Omental fat pad (tissue), 4 donors: ENCODE measurements around the gene ZMAT5. TPM values are rescaled to one million over a fixed set of nuclear protein-coding genes. Genes with fewer than 3 reads are reported as not detected.

Source experiments
- ATAC-seq: fragments of 150-250 bp; one replicate; pipeline ENCODE4 v1.9.1; 2016; ENCODE audit warnings: mild to moderate bottlenecking, moderate library complexity; ENCODE audit not compliant: low FRiP score
- DNase-seq: peaks from one replicate; pipeline ENCODE4 v3.0.0-alpha.2; 2019; ENCODE audit warnings: low spot score
- small RNA-seq: library from RNA; depleted of rRNA; stranded (forward); fragments of <200 nt; gene quantifications from one replicate; pipeline ENCODE3, GENCODE V24; 2016
- total RNA-seq, 4 donors: library from RNA; depleted of rRNA; stranded (reverse); fragments of >200 nt; gene quantifications; one replicate each; pipeline ENCODE4 v1.1.0, GENCODE V29; 2016
- TF ChIP-seq, protein P1 (sequence below), 3 donors: fragments of 450-650 bp; IDR thresholded peaks; one replicate each; pipeline ENCODE4 v1.5.1; 2016 to 2017; ENCODE audit warnings: antibody characterized with exemption in 3 of 3, mild to moderate bottlenecking in 3 of 3, moderate library complexity in 2 of 3

ZMAT5 gene
- total RNA-seq, 4 donors from 2014 or later = 8.3 to 23.0 (median 16.9) TPM

GRCh38 chr22:29690476-29690875, 76.3 kb downstream of the ZMAT5 start:
- ATAC-seq = no peak
- TF ChIP-seq, protein P1, sequence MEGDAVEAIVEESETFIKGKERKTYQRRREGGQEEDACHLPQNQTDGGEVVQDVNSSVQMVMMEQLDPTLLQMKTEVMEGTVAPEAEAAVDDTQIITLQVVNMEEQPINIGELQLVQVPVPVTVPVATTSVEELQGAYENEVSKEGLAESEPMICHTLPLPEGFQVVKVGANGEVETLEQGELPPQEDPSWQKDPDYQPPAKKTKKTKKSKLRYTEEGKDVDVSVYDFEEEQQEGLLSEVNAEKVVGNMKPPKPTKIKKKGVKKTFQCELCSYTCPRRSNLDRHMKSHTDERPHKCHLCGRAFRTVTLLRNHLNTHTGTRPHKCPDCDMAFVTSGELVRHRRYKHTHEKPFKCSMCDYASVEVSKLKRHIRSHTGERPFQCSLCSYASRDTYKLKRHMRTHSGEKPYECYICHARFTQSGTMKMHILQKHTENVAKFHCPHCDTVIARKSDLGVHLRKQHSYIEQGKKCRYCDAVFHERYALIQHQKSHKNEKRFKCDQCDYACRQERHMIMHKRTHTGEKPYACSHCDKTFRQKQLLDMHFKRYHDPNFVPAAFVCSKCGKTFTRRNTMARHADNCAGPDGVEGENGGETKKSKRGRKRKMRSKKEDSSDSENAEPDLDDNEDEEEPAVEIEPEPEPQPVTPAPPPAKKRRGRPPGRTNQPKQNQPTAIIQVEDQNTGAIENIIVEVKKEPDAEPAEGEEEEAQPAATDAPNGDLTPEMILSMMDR (IDR thresholded peaks at IDR 0.05) = no peak

DNA sequence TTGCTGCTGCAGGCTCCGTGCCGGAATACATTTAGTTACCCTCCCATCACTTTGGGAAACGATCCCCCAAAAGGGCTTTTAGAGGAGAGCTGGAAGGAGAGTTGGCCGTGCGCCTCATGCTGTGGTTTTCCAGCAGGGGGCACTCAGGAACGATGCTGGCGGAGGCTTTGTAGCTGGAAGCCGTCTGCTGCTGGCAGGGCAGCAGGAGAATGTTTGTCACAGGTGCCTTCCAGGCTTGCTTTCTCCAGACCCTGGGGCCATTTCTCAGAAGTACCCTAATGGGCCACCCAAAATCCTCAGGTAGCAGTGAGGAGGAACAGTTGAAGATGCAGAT, 77.0 kb downstream of the ZMAT5 start:
- DNase-seq (no peak), ATAC-seq (no peak)
- TF ChIP-seq, protein P1 (IDR thresholded peaks at IDR 0.05) = no peak

More at GRCh38 chr22:29690476-29690875, 76.3 kb downstream of the ZMAT5 start:
- DNase-seq = no peak

DNA sequence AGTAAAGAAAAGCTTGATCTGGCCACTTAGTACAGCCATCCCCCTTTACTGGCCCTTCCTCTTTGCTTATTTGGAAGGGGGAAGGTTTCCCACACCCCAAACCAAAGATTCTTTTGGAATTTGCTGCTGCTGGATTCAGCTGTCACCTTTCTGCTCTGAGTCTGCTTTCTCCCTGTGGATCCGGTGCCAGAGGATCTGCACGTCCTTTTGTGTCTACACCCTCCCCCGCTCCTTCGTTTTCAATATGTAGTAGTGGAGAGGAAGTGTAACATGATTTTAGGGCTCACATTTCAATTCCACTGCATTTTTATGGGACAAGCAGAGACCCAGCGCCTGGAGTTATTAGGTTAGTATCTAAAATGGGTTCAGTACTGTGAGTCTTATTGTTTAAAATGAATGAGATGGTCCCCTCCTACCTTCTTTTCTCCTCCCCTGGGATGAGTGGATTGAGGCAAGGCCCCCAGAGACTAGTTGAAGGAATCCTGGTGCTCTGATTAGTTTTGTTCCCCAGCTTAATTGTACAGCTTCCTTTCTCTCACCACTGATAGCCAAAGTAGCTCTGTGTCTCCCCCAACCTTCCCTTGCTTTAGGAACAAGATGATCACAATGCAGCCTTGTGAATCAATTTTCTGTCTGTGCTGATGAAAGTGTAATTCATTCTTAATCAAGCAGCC, 77.5 kb downstream of the ZMAT5 start:
- DNase-seq (no peak), ATAC-seq (no peak)
- TF ChIP-seq, protein P1 (IDR thresholded peaks at IDR 0.05) = no peak

GRCh38 chr22:29684244-29684643, 82.6 kb downstream of the ZMAT5 start:
- no peak for ATAC-seq
- TF ChIP-seq, protein P1 (IDR thresholded peaks at IDR 0.05) = no peak
- DNase-seq = no peak

- TF ChIP-seq, protein P1 (IDR thresholded peaks at IDR 0.05) = no peak
- ATAC-seq (no peak), DNase-seq (no peak)
Measured at GRCh38 chr22:29683536-29683935, 83.3 kb downstream of the ZMAT5 start.

Small RNAs within 50 kb of the gene (small RNA-seq; reads per million reads assigned to genes)
- not detected for gene AC004882.2
- gene RF00019 = not detected

Other genes starting within 250 kb of the ZMAT5 start
- gene THOC5, start 213.2 kb downstream of the ZMAT5 start, total RNA-seq = 10 to 100 TPM; 21.0 to 54.2 (median 29.4) TPM
- gene NIPSNAP1, start 185.9 kb downstream of the ZMAT5 start, total RNA-seq = 10 to 100 TPM in 2 of 4 donors, 1 to 10 TPM in 2; 5.5 to 16.4 (median 10.3) TPM
- gene NF2, start 163.4 kb downstream of the ZMAT5 start, total RNA-seq = 10 to 100 TPM; 26.6 to 35.2 (median 32.9) TPM
- gene CABP7, start 47.0 kb downstream of the ZMAT5 start, total RNA-seq = under 1 TPM in 2 of 4 donors, not detected in 2; 0.13 to 0.19 TPM
- 10 to 100 TPM; 47.3 to 73.6 (median 65.4) TPM for gene UQCR10, start 362 bp upstream of the ZMAT5 start, total RNA-seq
- gene ASCC2, start 71.3 kb upstream of the ZMAT5 start, total RNA-seq = 10 to 100 TPM; 35.4 to 65.2 (median 51.8) TPM
- gene MTMR3, start 116.2 kb upstream of the ZMAT5 start, total RNA-seq = 10 to 100 TPM; 41.3 to 88.9 (median 53.2) TPM